Limb (tissue), 2 donors: Measurements from ENCODE around the gene F2R.
"Not testable (repeated sequence)": the region's sequence is repeated elsewhere in the genome, so short reads cannot be mapped to it uniquely, and the experiment has no call there.

Experiments used
- DNase-seq, 2 donors: peaks; one replicate each; pipeline ENCODE4 v3.0.0-alpha.2; 2016; ENCODE audit errors: extremely low spot score in 2 of 2

F2R gene

GRCh38 chr5:76715736-76716455 lies at the start of gene F2R:
Gene F2R, plus strand, starts transcription at chr5:76716126. Its CDS starts 182 bp downstream, at chr5:76716308.
- DNase-seq = peak; percentile 72 to 89

DNA sequence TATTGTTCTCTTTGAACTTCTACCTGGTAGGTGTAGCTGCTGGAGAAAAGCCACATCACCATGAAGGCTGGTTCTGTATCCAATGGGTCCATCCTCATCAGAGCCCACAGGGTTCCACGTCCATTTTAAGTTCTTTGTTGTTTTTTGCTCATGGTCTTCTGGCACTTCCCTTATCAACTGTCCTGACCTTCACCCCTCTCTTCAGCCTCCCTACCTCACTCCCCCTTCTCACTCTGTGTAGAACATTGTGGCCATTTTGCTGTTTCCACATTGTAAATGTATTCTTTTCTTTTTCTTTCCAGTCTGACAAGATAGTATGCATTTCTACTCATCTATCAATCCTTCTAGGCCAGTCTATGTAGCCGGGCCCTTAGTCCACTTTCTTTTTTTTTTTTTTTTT lies 48.4 kb upstream of the F2R start:
- no peak for DNase-seq

DNA sequence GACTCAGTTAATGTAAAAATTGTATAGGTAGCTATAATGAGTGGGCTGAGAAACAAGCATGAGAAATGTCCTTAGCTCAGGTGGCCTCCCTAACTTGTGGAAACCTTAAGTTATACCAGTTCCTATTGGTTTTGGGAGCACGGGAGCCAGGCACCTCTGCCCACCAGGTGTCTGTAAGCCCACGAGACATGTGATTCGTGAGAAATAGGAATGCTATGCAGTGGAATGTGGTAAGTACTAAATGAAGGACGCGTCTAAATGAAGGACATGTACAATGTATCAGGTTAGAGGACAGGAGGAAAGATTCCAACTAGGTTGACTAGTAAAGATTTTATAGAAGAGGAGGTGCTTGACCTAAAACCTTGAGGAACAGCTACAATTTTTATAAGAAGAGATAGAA lies 46.7 kb upstream of the F2R start:
- DNase-seq = no peak

GRCh38 chr5:76670508-76670907 lies 45.4 kb upstream of the F2R start:
- DNase-seq = no peak

DNA sequence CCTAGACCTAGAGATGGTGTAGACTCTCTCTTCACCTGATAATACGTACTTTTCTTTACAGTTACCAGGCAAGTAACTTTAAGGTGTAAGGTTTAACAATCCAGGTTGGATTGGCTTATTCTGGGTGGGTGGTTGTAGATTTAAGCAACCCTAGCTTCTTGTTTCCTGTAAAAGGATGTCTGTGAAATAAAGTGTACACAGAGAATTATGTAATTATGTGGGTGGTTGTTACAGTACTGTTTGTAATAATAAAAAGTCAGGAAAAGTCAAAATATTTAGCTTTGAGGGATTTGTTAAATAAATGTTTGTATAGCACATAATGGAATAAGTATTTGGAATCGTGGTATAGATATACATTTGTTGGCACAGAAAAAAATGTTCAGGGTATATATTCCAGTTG lies 43.7 kb upstream of the F2R start:
- DNase-seq = no peak

GRCh38 chr5:76673125-76673524 lies 42.8 kb upstream of the F2R start:
- no peak for DNase-seq

- no peak for DNase-seq
Observed at GRCh38 chr5:76674330-76675066, 41.4 kb upstream of the F2R start.

DNA sequence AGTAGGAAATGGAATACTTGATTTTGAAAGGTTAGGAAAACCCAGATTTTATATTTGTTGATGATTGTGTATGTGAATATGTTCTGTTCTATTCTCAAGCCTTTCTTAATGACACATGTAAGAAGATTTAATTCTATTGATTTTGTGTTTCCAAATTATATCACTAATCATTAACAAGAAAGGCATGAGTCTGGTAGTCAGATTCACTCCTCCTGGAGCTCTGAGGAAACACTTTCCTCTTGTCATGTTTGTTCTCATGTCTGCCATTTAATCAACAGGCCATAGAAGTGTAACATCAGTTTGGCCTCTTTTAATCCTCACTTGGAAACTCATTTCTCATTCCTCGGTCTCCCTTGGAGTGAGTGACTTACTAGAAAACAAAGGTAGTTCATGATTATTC lies 40.6 kb upstream of the F2R start:
- no peak for DNase-seq

DNA sequence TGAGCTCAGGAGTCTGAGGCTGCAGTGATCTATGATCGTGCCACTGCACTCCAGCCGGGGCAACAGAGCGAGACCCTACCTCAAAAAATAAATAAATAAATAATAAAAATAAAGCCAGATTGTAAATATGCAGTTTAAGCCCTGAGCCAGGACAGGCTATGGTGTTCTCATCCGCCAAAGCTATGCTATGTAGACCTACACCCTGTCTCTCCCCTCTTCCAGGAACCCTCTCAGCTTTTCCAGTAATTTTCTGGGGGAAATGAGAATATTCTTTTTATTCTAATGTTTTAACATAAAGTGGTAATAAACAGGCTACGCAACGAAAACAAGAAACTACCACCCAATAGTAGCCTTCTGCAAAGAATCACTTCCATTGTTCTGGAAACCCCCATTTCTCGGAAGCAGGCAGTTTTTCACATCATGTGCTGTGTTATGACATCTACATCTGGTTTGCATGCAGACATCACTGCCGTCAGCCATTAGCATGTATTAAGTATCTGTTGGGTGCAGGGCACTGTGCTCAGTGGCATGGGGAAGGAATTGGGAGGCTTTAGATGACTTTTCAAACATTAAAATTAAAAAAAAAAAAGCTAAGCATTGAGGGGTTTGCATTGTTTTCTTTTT lies 38.0 kb upstream of the F2R start:
- DNase-seq = no peak

- DNase-seq = peak in 1 of 2 donors; percentile 23
Observed at GRCh38 chr5:76679231-76679630, 36.7 kb upstream of the F2R start.

GRCh38 chr5:76680826-76681225 lies 35.1 kb upstream of the F2R start:
- not testable (repeated sequence) for DNase-seq

- DNase-seq = no peak
Observed at GRCh38 chr5:76681287-76681686, 34.6 kb upstream of the F2R start.

DNA sequence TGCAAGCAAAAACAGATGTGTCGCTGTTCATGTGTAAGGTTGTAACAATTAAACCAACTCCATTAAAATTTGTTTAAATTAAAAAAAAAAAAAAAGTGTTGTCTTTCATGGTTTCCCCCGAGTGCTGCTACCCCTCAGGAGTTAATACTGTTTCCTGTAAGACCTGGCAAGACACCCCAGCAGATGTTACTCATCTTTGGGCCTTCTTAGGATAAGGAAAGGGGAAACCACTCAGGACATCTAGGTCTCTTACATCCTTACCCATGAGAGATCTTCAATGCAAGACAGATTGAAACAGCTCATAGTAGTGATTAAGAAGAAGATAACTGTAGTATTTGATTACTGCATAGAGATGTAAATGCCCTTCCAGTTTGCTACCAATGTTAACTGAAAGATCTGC lies 33.5 kb upstream of the F2R start:
- DNase-seq = no peak

DNA sequence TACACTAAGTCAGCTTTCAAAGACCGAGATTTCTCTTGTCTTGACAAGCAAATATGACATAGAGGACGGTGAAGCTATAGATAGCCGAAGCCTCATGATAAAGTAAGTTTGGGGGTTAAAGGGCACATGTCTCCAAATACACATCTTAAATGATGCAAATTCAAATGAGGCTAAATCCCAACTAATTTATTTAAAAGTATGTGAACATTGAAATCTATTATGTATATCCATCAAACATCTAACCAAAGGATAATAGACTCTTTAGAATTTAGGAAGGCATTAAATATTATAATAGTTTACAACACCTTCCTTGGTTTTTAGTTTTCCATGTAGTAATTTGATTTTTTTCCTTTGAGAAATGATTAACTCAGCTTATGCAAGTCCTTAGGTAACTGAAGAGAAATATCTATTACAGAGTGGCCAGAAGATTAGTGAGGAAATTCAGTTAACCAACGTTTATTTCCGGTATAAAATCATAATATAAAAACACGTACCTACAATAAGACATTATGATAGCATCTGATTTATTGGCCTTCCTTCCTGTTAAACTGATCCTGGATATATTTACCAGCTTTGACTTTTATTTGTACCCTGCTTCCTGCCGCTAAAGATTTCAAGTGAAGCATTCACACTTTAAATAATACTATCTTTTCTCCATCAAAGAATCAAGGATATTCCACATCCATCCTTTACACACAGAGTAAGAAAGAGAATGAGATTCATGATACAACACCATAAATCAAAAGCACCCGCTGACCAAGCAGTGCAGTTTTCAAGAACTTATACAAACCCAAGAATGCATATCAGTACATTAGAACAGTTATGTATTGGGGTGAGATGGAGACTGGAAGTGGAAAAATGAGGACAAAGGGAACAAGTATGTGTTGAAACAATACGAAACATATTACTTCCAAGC lies 31.9 kb upstream of the F2R start:
- no peak for DNase-seq

- no peak for DNase-seq
Observed at GRCh38 chr5:76684756-76685519, 31.0 kb upstream of the F2R start.

GRCh38 chr5:76685704-76686103 lies 30.2 kb upstream of the F2R start:
- no peak for DNase-seq

GRCh38 chr5:76688212-76688611 lies 27.7 kb upstream of the F2R start:
- DNase-seq = no peak

DNA sequence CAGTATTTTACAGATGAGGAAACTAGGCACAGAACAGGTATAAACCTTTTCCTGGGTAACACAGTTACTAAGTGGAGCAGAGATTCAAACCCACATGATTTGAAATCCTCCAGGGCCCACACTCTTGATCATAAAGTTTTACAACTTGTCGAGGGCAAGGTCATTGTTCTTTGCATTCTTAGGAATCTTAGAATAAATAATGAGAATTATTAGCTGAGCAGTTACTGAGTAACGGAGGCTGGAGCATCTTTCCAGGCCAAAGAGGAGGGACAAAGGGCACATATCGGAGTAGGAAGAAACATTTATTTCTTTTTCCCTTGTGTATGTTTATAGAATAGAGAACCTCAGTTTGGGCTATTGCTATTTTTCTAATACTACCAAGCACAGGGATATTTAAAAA lies 27.1 kb upstream of the F2R start:
- no peak for DNase-seq

DNA sequence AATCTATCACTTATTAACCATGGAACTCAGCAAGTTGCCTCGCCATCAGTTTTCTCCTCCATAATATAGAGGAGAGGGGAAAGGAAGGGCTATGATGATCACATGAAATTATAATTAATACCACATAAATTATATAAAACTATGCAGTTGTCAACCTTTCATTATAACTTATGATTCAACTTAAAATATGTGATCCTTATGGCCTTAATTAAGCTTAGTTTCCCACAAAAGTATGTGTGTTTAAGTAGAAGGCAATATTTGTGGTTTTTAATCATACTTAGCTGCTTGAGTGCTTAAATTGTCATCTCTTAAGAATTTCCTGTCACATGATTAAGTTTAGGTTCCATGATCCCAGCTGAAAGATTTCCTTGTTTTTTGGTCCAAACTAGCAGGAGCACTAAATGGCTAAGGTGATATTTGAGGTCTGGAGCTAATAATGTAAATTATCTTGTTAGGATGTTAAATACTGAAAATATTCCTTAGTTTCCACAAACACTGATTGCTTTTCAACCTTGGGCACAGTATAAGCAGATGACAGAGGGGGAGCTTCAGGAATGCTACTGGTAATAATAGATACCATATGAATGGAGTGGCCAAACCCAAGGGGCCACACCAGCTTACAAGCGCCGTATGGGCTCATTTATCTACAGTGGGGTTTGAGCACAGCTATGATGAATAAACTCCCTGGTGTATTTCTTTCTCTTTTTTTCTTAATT lies 26.4 kb upstream of the F2R start:
- DNase-seq = peak in 1 of 2 donors; percentile 28

DNA sequence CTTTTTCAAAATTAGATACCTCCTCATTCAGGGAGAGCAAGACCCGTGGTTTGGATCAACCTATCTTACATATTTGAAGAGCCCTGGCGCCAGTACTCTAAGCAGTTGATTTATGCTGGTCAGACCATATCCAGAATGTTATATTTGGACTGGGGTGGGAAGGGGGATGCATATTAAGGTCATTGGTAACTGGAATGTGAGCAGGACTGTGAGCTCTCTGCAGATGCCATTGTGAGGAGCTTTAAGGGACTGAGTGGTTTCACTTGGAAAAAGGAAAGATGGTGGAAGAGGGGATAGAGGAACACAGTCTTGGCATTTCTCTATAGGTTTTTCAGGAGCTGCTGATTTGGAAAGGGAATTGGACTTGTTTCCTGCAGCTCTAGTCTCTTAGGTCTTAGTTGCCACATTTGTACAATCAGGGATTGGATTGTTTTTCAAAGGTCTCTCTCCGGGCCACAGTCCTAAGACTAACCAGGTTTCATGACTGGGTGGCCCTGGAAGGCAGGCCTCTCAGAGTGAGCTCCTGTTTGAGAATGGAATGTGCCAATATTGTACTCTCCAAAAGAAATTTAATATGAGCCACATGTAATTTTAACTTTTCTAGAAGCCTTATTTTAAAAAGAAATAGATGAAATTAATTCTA lies 25.8 kb upstream of the F2R start:
- no peak for DNase-seq
